ENCODE results near the gene PPP2R2B. TPM values are rescaled to one million over a fixed set of nuclear protein-coding genes. Genes with fewer than 3 reads are reported as not detected.

The PPP2R2B gene
- polyA plus RNA-seq, 1 donor (not counting 4 experiments of a cell fraction or from before 2014, with no cell fraction given): 0.33 TPM

- Histone ChIP-seq H3K27me3 (ENCODE audit: control insufficient read depth, extremely low read depth, insufficient read depth, low read length) (no peaks in the 10 kb centered on the region), H3K9ac (ENCODE audit: control insufficient read depth, extremely low read depth, insufficient read depth, low read length) (no peak overlapping the region)
- no peak for FAIRE-seq
Measured at GRCh38 chr5:146662229-146662628, 216.3 kb downstream of the PPP2R2B start.

GRCh38 chr5:146660376-146660960 lies 218.1 kb downstream of the PPP2R2B start:
- TF ChIP-seq EZH2 (IDR thresholded peaks at IDR 0.05; ENCODE audit: low read length) (no peak), CTCF (optimal IDR thresholded peaks at IDR 0.05 in 1 of 3, IDR thresholded peaks at IDR 0.05 in 1 of 3, conservative IDR thresholded peaks at IDR 0.05 in 1 of 3; ENCODE audit: extremely low read depth in 1 of 3, insufficient read depth in 2 of 3, low read length in 3 of 3) (no peak)
- no peak for DNase-seq (ENCODE audit: low read depth, low spot score)
- H3K9ac ChIP-seq (ENCODE audit: control insufficient read depth, extremely low read depth, insufficient read depth, low read length): no peak overlapping the region
- no peaks in the 10 kb centered on the region for H3K27me3 ChIP-seq (ENCODE audit: control insufficient read depth, extremely low read depth, insufficient read depth, low read length)
- no peaks in the 10 kb centered on the region for H3K4me1 ChIP-seq (ENCODE audit: control insufficient read depth, extremely low read depth, insufficient read depth, low read length)
- H3K27ac ChIP-seq (ENCODE audit: control insufficient read depth, insufficient read depth, low read length): no peak overlapping the region
- no peaks in the 10 kb centered on the region for H4K20me1 ChIP-seq (ENCODE audit: control insufficient read depth, extremely low read depth, insufficient read depth, low read length)
- H3K4me2 ChIP-seq (ENCODE audit: control insufficient read depth, extremely low read depth, insufficient read depth, low read depth, low read length): no peak overlapping the region
- no peak for FAIRE-seq
- H3K9me1 ChIP-seq (ENCODE audit: control insufficient read depth, extremely low read depth, insufficient read depth, low read length): no peaks in the 10 kb centered on the region
- no peaks in the 10 kb centered on the region for H3K9me3 ChIP-seq (ENCODE audit: control insufficient read depth, low read depth, low read length)
- H3K36me3 ChIP-seq (ENCODE audit: control insufficient read depth in 2 of 2, extremely low read depth in 1 of 2, insufficient read depth in 2 of 2, low read length in 2 of 2): no peaks in the 10 kb centered on the region
- H2AFZ ChIP-seq (ENCODE audit: control insufficient read depth, low read length): no peak overlapping the region
- dilution Hi-C loops (cut with MboI; ENCODE audit: extremely low pct_ligation_motif_present, low sequenced_read_pairs): loop anchor here (25.0 kb wide), 1 partner anchor 302 kb away; no protein-coding TSS in a partner anchor
- H3K79me2 ChIP-seq (ENCODE audit: control insufficient read depth, insufficient read depth, low read length): no peaks in the 10 kb centered on the region
- no peak overlapping the region for H3K4me3 ChIP-seq (ENCODE audit: control insufficient read depth in 2 of 3, extremely low read depth in 1 of 3, insufficient read depth in 2 of 3, low read depth in 1 of 3, low read length in 3 of 3)

More at GRCh38 chr5:146662229-146662628, 216.3 kb downstream of the PPP2R2B start:
- no peak overlapping the region for H3K4me2 ChIP-seq (ENCODE audit: control insufficient read depth, extremely low read depth, insufficient read depth, low read depth, low read length)
- H3K9me3 ChIP-seq (ENCODE audit: control insufficient read depth, low read depth, low read length): no peaks in the 10 kb centered on the region
- no peaks in the 10 kb centered on the region for H3K4me1 ChIP-seq (ENCODE audit: control insufficient read depth, extremely low read depth, insufficient read depth, low read length)
- no peak overlapping the region for H2AFZ ChIP-seq (ENCODE audit: control insufficient read depth, low read length)
- no peak overlapping the region for H3K27ac ChIP-seq (ENCODE audit: control insufficient read depth, insufficient read depth, low read length)
- no peak overlapping the region for H3K4me3 ChIP-seq (ENCODE audit: control insufficient read depth in 2 of 3, extremely low read depth in 1 of 3, insufficient read depth in 2 of 3, low read depth in 1 of 3, low read length in 3 of 3)
- H3K36me3 ChIP-seq (ENCODE audit: control insufficient read depth in 2 of 2, extremely low read depth in 1 of 2, insufficient read depth in 2 of 2, low read length in 2 of 2): no peaks in the 10 kb centered on the region
- no peaks in the 10 kb centered on the region for H3K79me2 ChIP-seq (ENCODE audit: control insufficient read depth, insufficient read depth, low read length)
- dilution Hi-C loops (cut with MboI; ENCODE audit: extremely low pct_ligation_motif_present, low sequenced_read_pairs): loop anchor here (25.0 kb wide), 1 partner anchor 300 kb away; no protein-coding TSS in a partner anchor
- no peak for DNase-seq (ENCODE audit: low read depth, low spot score)
- no peaks in the 10 kb centered on the region for H3K9me1 ChIP-seq (ENCODE audit: control insufficient read depth, extremely low read depth, insufficient read depth, low read length)
- H4K20me1 ChIP-seq (ENCODE audit: control insufficient read depth, extremely low read depth, insufficient read depth, low read length): no peaks in the 10 kb centered on the region
- peak in 2 of 3 experiments; percentile 26 to 57 for TF ChIP-seq CTCF (optimal IDR thresholded peaks at IDR 0.05 in 1 of 3, IDR thresholded peaks at IDR 0.05 in 1 of 3, conservative IDR thresholded peaks at IDR 0.05 in 1 of 3; ENCODE audit: extremely low read depth in 1 of 3, insufficient read depth in 2 of 3, low read length in 3 of 3)
- no peak for TF ChIP-seq EZH2 (IDR thresholded peaks at IDR 0.05; ENCODE audit: low read length)
